Astrocyte (in vitro differentiated cells and primary cell): Measurements from ENCODE around the gene TNRC18.

ENCODE experiments used
- CTCF ChIP-seq: IDR thresholded peaks from 2 replicates; pipeline ENCODE4 v1.5.1; 2011; ENCODE audit warnings: low read depth, mild to moderate bottlenecking, inconsistent platforms, low read length, moderate library complexity; ENCODE audit not compliant: insufficient read depth
- EZH2 ChIP-seq: IDR thresholded peaks from 2 replicates; pipeline ENCODE4 v1.6.1; 2012; ENCODE audit warnings: mild to moderate bottlenecking, low read length, inconsistent platforms; ENCODE audit not compliant: insufficient read depth

DNA sequence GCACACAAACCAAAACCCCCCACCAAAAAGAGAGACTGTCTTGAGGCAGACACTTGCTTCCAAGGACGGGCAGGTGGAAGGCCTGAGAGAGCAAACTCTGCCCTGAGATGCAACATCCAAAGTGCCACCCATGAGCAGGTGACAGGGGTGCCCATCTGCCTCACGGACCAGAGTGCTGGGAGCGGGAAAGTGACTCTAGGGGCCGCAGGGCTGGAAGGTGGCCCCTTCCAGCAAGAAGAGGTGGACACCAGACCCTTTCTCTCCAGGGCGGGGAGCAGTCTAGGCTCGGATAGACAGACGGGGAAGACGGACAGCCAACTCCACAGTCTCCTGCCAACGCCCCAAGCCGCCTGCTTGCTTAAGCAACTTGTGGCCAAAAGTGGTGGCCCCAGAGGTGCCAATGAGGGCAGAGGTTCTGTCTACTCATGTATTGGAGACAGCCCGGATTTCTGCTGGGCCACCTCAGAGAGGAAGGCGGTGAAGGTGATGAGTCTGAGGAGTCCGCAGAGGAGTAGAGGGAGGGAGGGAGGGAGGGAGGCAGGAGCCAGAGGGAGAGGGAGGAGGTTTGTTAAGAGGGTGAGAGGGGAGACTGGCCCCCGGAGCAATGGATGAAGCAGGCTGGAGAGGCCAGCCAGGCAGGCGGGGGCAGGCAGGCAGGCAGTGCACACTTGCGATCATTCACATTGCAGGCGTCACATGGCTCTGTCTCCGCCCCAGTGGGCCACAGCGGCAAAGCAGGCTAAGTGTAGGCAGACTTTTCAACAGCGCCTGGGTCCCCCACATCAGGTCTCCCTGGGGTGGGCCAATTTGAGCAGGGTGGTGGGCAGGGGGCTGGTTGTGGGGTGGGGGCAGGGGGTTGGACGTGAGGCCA is 75.3 kb downstream of the TNRC18 start:
- no peak for TF ChIP-seq EZH2
- TF ChIP-seq CTCF: no peak
